SU-DHL-6 (cell line): ENCODE measurements around the gene PDE4B.

Experiments used
- H2AFZ ChIP-seq: fragments of 200-600 bp; sonication (generic); 2 replicates; pipeline ENCODE4 v1.6.1; 2014; ENCODE audit warnings: low read depth, mild to moderate bottlenecking, moderate library complexity, mixed read lengths, antibody characterized with exemption, low read length; ENCODE audit not compliant: severe bottlenecking
- H3F3A ChIP-seq: fragments of 200-600 bp; shearing (Covaris generic); 2 replicates; pipeline ENCODE4 v1.6.0; 2016; ENCODE audit warnings: antibody characterized with exemption, mild to moderate bottlenecking; ENCODE audit not compliant: insufficient read depth
- H3K27ac ChIP-seq: fragments of 200-600 bp; sonication (generic); 2 replicates; pipeline ENCODE4 v1.5.1; 2016; ENCODE audit warnings: low read depth, mild to moderate bottlenecking, low read length, moderate library complexity, mixed read lengths
- H3K27me3 ChIP-seq: fragments of 200-600 bp; sonication (generic), shearing (Covaris generic); 2 replicates; pipeline ENCODE4 v1.6.0; 2014; ENCODE audit warnings: mild to moderate bottlenecking, low read length
- H3K36me3 ChIP-seq: fragments of 200-600 bp; sonication (generic); 2 replicates; pipeline ENCODE4 v1.6.1; 2014; ENCODE audit warnings: mild to moderate bottlenecking, low read length, mixed read lengths
- H3K4me2 ChIP-seq: fragments of 300-600, 200-600 bp; shearing (Covaris generic), sonication (generic); 2 replicates; pipeline ENCODE4 v1.6.0; 2014; ENCODE audit warnings: low read length, low read depth, mild to moderate bottlenecking; ENCODE audit not compliant: poor library complexity, severe bottlenecking
- H3K4me3 ChIP-seq: fragments of 200-600 bp; sonication (generic); 2 replicates; pipeline ENCODE4 v1.5.1; 2014; ENCODE audit warnings: antibody characterized with exemption, low read length, mild to moderate bottlenecking, mixed read lengths; ENCODE audit not compliant: insufficient read depth, poor library complexity, severe bottlenecking
- H3K79me2 ChIP-seq: fragments of 200-600 bp; sonication (generic); 2 replicates; pipeline ENCODE4 v1.6.1; 2014; ENCODE audit warnings: mild to moderate bottlenecking, low read length, moderate library complexity; ENCODE audit not compliant: insufficient read depth
- H3K9ac ChIP-seq: fragments of 200-600 bp; sonication (generic); 2 replicates; pipeline ENCODE4 v1.7.0; 2014; ENCODE audit warnings: mild to moderate bottlenecking, low read length
- H3K9me2 ChIP-seq: fragments of 200-600 bp; sonication (generic); replicated peaks from 2 replicates; pipeline ENCODE4 v1.6.1; 2014; ENCODE audit warnings: low read length; ENCODE audit not compliant: insufficient read depth
- H3K9me3 ChIP-seq: fragments of 200-600 bp; sonication (generic); 2 replicates; pipeline ENCODE4 v1.6.1; 2014; ENCODE audit warnings: low read length, mixed read lengths; ENCODE audit not compliant: insufficient read depth
- H4K20me1 ChIP-seq: fragments of 200-600 bp; sonication (generic); 2 replicates; pipeline ENCODE4 v1.6.1; 2014; ENCODE audit warnings: low read depth, mild to moderate bottlenecking, antibody characterized with exemption, low read length, moderate library complexity, mixed read lengths
- CTCF ChIP-seq: fragments of 200-600 bp; sonication (generic); IDR thresholded peaks from one replicate; pipeline ENCODE4 v1.5.1; 2017; ENCODE audit warnings: antibody characterized with exemption, mild to moderate bottlenecking, low read length, moderate library complexity; ENCODE audit not compliant: insufficient read depth, poor library complexity, severe bottlenecking
- EZH2phosphoT487 ChIP-seq: fragments of 200-600 bp; sonication (generic), shearing (Covaris generic); conservative IDR thresholded peaks from 2 replicates; pipeline ENCODE4 v1.6.1; 2018; ENCODE audit warnings: mild to moderate bottlenecking, antibody characterized with exemption, low read length, moderate library complexity, mixed read lengths

Gene PDE4B

DNA sequence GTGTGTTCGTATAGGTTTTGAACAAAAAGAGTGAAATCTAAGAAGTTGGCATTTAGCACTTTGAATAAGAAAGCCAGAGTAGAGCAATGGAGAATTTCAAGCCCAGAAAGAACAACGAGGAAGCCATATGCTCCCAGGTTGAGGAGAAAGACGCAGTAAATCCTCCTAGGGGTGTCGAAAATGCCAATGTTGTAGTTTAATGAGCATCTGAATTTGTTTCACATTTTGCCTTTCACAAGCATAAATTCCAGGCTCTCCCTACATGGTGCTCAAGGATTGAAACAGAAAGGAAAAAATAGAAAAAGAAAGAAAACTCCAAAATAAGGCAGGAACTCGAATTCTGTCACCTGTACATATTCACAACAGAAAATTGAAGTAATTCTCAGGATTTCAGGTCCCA, 476.5 kb downstream of the PDE4B start:
- Histone ChIP-seq H3K27ac (no peak overlapping the region), H3K9ac (no peak overlapping the region), H3K36me3 (no peaks in the 10 kb centered on the region), H3F3A (no peaks in the 10 kb centered on the region), H3K4me3 (no peak overlapping the region), H3K9me2 (no peaks in the 10 kb centered on the region), H2AFZ (no peak overlapping the region), H3K79me2 (no peaks in the 10 kb centered on the region), H3K9me3 (no peaks in the 10 kb centered on the region), H4K20me1 (no peaks in the 10 kb centered on the region), H3K4me2 (no peak overlapping the region), H3K27me3 (no peaks in the 10 kb centered on the region)
- no peak for TF ChIP-seq CTCF
- no peak for TF ChIP-seq EZH2phosphoT487

DNA sequence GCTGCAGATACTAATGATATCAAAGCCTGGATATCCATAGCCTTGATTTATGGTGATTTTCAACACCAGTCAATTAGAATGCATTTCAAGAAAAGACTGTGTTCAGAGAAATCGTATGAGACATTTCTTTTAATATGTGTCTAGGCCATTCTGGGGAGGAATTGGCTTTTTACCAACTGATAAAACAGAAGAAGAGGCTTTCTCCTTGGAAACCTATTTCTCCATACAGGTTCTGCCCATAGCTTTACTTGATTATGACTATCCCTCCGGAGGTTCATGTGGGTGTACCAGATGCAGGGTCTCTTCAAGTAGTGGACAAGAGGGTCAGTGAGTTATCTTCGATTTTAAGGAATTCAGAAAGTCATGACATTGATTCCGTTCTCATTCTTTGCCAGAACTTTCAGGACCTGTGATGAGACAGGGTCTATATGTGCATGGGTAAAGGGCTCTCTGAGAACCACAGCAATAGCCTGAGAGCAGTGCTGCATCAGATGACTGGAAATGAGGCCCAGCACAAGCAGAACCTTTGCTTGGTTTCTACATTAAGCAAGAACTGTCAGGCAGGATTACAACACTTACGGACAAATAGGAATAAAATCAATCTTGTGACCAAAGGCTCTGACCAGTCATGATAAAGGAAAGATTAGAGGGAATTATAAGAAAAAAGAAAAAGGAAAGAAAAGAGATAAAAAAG, 477.6 kb downstream of the PDE4B start:
- Histone ChIP-seq H3K27me3 (no peaks in the 10 kb centered on the region), H3F3A (no peaks in the 10 kb centered on the region), H3K27ac (no peak overlapping the region), H3K9ac (no peak overlapping the region), H3K9me3 (no peaks in the 10 kb centered on the region), H3K9me2 (no peaks in the 10 kb centered on the region), H3K36me3 (no peaks in the 10 kb centered on the region), H3K4me3 (no peak overlapping the region), H3K4me2 (no peak overlapping the region), H3K79me2 (no peaks in the 10 kb centered on the region), H2AFZ (no peak overlapping the region), H4K20me1 (no peaks in the 10 kb centered on the region)
- TF ChIP-seq EZH2phosphoT487, result no peak
- TF ChIP-seq CTCF, result no peak

DNA sequence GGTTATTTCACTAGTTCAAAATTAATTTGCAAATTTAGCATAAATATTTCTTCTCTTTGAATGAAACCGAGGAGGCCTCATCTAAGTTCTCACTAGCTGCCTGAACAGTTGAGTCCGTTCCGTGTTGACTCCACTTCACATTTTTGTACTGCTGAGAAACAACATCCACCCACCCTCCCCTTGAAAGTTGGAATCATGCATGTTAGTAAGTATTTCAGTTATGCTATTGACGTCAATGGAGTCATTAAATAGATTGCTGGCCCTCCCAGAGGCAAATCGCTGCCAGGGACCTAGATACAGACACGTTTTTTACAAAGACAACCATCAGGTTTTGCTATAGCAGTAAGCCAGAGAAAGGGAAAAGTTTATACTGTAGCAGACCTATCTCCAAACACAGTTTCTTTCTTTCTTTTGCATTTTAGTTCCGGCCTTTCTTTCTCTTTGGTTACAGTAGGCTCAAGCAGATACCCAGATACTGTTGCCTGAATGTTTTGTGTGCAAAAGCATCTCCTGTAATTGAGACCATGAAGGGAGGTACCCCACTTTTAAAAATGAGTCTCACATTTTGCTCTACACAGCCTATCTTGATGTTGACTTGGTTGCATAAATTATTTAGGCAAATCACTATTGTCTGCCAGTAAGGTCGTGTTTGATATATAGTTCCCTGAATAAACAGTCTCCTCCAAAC, 478.7 kb downstream of the PDE4B start:
- Histone ChIP-seq H3K9me2 (no peaks in the 10 kb centered on the region), H3K36me3 (no peaks in the 10 kb centered on the region), H3K9me3 (no peaks in the 10 kb centered on the region), H4K20me1 (no peaks in the 10 kb centered on the region), H3K9ac (peak overlapping the region; percentile 25), H3K4me3 (no peak overlapping the region), H3K79me2 (no peaks in the 10 kb centered on the region), H3K27ac (peak overlapping the region; percentile 48), H2AFZ (peak overlapping the region; percentile 79), H3F3A (no peaks in the 10 kb centered on the region), H3K27me3 (no peaks in the 10 kb centered on the region), H3K4me2 (peak overlapping the region; percentile 48)
- TF ChIP-seq CTCF (no peak), EZH2phosphoT487 (no peak)
